NCI-H460 (cell line): Measurements from ENCODE around the gene AGAP3. TPM values are rescaled to one million over a fixed set of nuclear protein-coding genes. Genes with fewer than 3 reads are reported as not detected.
"Not testable (repeated sequence)": the region's sequence is repeated elsewhere in the genome, so short reads cannot be mapped to it uniquely, and the experiment has no call there.

Experiments
- DNase-seq: peaks from one replicate; pipeline ENCODE4 v3.0.0-alpha.2; 2016; ENCODE audit warnings: low read depth; ENCODE audit errors: extremely low read depth
- polyA plus RNA-seq: library from polyadenylated mRNA; depleted of rRNA; stranded (reverse); fragments of >200 nt; gene quantifications from 2 replicates; pipeline ENCODE4 v1.2.3, GENCODE V29; 2014; cell fraction: nucleus; rRNA removed
- total RNA-seq: library from RNA; depleted of rRNA; stranded (reverse); fragments of >200 nt; shearing (Covaris generic); gene quantifications from 2 replicates; pipeline ENCODE4 v1.2.3, GENCODE V29; 2014; rRNA removed

The AGAP3 gene
- 39.6 and 43.2 TPM in 2 replicates for total RNA-seq
- polyA plus RNA-seq = 90.8 and 96.6 TPM in 2 replicates

DNA sequence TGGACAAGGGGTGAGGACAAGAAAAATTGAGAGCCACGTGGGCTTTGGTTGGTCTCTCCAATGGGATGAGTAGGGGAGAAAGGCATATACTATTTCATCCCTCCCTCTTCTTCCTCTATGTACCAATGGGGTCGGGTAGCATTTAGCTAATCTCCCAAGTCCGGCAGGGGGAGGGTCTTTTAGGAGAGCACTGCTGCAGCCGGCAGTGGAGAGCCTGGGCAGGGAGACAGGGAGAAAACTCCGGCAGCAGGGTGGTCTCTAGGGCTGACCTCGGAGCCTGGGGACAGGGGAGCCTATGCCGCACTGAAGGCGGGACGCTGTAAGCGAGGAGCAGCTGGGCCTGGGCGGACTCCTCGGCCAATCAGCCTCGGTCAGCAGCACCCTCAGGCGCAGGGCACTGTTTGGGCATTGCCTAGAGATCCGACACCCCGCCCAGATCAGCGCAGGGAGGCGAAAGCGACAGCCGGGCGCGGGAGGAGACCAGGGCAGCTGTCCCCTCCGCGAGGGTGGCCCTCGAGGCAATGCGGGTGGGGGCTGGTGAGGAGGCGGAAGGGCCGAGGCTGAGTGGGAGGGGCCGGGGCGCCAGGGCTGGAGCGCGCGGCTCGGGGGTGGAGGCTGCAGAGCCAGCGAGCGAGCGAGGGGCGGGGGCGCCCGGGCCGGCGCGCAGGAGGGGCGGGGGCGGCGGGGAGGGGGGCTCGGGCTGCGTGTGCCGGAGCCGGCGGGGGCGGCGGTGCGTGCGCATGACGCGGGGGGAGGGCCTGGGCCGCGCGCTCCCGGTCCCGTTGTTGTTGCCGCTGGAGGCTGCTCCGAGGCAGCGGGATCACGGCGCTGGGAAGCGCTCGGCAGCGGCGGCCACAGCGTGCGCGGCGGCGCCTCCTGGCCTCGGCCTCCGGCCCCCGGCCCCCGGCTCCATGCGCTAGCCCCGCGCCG is at the start of gene AGAP3:
Gene AGAP3, plus strand, starts transcription at position 785 of the 930 bp plus-strand sequence. CDS start 267 bp downstream, outside the sequence.
- DNase-seq = peak; percentile 79

DNA sequence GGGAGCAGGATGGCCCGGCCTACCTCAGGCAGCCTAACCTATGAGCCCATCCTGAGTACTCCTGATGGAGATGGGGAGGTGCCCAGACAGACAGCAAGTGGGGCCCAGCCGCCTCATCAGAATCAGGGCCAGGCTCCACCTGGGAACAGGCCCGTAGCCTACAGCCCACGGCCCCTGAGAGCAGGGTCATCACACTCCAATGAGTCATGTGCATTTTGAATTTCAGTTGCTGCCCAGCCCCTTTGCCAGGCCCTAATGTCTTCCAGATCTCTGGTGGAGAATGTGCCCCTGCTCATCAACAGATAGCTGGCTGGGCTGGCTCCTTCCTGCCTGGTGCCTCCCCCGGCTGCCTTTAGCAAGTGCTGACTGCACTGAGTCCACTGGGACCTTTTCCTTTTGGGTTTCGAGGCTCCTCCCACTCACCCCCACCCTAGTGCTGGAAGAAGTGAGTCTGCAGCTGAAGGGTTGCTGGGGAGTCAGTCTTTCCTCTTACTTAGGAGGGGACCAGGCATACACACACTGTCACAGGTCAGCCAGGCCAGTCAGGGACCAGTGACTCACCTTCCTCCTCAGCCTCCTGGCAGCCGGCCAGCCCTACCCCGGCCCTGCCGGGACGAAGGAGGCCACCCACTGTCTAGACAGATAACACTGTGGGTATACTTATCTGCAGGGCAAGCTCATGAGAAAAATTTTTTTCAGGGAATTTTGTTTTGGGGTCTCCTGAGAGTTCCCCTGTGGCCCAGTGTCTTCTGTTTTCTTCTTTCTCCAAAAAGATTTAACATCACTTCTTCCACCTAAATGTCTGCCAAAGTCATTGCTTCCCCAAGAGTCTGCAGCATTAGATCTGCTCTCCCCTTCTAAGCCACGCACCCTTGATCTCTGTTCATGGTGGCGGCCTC is 47.1 kb upstream of the AGAP3 start:
- DNase-seq = peak; percentile 43

DNA sequence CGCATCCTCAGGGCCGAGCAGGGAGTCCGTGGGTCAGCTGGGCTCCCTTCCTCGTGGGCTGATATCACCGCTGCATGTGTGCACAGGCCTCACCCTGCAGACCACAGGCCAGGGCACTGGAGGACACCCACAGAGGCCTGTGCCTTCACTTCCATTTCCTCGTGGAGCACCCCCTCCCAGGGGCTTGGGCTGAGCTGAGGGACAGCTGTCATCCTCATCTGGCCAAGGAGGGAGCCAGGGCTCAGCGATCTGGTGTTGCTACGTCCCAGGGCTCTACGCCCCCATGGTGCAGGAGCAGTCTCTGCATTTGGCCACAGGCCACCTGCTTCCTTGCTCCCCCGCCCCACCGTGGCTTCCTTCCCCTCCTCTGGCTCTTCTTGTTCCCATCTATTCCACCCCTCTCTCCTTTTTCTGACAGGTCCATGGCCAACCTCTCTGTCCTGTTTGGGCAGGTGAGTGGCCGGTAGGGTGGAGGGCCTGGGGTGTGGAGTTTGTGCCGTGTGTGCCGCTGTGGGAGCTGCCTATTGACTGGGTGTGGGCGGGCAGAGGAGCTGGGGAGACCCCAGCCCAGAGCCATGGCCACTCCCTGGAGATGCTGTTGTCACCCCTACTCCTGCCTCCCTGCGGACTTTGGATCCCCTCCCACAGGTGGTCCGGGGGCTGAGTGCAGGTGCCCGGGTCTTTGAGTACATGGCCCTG is 46.3 kb upstream of the AGAP3 start:
- DNase-seq = no peak

DNA sequence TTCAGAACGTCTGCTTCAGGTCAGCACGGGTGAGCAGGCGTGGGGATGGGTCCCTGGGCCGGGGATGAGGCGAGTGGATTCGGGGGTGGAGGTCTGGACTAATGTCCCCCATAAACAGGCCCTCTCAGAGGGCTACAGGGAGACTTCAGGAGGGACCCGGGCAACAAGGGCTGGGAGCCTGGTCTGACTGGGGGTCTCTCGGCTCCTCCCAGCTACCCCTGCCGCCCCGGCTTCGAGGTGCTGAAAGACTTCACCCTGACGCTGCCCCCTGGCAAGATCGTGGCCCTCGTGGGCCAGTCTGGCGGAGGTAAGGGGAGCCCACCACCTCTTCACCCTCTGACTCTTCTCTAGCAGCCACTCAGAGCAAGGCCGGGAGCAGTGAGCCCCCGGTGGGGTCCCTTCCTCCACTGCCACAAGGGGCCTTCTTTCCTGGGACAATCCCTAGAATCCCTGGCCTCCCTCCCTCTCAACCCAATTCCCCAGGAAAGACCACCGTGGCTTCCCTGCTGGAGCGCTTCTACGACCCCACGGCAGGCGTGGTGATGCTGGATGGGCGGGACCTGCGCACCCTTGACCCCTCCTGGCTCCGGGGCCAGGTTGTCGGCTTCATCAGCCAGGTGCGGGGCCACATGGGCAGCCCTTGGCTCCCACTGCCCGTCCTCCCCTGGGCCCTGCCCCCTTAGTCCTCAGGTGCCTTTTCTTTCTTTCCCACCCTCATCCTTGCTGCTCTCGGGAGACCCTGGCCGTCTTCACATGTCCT is 45.5 kb upstream of the AGAP3 start:
- no peak for DNase-seq

DNA sequence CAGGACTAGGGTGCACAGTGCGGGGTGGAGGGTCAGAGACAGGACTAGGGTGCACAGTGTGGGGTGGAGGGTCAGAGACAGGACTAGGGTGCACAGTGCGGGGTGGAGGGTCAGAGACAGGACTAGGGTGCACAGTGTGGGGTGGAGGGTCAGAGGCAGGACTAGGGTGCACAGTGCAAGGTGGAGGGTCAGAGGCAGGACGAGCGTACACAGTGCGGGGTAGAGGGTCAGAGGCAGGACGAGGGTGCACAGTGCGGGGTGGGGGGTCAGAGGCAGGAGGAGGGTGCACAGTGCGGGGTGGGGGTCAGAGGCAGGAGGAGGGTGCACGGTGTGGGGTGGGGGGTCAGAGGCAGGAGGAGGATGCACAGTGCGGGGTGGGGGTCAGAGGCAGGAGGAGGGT is 42.8 kb upstream of the AGAP3 start:
- DNase-seq = not testable (repeated sequence)

DNA sequence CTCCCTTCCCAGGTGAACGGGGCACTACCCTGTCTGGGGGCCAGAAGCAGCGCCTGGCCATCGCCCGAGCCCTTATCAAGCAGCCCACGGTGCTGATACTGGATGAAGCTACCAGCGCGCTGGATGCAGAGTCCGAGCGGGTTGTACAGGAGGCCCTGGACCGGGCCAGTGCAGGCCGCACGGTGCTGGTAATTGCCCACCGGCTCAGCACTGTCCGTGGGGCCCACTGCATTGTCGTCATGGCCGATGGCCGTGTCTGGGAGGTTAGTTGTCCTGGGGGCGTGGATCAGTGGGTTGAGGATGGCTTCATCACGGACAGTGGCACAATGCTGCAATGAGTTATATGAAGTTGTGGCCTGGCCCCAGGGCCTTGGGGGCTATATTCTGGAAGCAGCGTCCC is 42.3 kb upstream of the AGAP3 start:
- no peak for DNase-seq

DNA sequence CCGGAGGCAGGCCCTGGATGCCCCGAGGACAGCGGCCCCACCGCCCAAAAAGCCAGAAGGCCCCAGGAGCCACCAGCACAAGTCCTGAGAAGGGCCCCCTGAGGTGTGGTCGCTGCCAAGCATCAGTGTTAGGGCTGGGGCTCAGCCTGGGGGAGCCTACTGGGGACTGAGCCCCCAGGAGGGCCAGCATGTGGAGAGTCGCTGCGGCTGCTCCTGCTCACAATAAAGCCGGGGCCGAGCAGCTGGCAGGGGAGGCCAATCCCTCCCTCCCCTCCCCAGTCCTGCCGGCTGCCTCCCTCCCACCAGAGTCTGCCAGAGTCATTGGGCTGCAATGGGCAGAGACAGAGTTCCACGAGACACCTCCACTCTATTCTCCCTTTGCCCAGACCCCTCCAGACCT is 41.0 kb upstream of the AGAP3 start:
- DNase-seq = no peak

DNA sequence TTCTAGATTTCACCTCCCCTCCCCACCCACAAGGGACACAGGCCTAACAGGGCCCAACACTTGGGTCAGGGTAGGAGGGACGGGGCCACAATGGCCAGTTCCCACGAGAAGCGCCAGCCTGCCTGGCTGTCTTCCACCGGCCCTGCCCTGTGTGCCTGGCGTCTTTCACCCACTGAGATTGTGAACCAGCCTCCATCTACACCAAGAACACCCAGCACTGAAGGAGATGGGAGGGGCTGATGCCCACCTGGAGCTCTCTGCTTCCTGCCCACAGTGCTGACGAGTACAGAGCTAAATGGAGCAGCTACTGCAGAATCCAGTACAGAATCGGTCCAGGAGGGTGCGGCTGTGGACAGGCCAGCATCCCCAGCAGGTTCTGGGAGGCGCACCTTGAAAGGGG is 40.3 kb upstream of the AGAP3 start:
- DNase-seq = no peak

DNA sequence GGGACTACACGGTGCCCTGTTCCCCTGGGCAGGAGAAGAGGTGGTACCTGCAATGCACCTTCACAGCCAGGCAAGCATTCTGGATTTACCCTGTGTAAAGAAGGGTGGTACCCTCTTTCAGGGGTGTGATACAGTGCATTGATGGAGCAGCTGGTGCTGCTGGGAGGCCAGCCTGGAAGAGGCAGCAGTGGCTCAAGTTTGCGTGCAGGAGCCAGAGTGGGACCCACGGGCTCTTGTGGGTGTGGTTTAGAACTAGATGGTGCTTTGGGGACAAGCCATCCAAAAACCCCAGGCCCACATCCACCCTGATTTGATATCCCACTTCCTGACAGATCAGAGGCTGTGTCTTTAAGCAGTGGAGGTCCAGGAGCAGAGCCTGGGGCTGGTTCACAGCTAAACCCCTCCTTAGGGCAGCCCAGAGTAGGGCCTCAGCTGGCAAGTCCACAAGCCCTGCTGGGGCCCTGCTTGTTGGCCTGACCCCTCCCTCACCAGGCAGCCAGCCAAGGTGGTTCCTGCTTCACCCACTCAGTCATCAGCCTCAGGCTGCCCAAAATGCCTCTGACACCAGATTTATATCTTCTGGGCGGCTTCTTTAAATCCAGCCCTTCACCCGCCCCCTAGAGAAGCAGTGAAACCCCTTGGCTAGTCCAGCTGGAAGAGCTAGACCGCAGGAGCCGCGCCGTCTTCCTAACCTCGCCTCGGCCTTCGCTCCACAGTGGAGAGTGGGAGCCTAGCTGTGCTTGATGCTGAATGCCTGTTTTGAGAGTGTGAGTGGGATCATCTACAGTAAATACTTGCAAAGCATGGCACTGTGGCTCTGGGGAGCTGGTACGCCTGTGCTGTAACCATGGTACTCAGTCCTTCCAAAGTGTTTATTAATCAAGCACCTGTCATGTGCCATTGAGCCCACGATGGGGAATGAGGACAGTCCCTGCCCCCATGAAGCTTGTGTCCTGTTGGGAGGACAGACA is 39.4 kb upstream of the AGAP3 start:
- DNase-seq = no peak

DNA sequence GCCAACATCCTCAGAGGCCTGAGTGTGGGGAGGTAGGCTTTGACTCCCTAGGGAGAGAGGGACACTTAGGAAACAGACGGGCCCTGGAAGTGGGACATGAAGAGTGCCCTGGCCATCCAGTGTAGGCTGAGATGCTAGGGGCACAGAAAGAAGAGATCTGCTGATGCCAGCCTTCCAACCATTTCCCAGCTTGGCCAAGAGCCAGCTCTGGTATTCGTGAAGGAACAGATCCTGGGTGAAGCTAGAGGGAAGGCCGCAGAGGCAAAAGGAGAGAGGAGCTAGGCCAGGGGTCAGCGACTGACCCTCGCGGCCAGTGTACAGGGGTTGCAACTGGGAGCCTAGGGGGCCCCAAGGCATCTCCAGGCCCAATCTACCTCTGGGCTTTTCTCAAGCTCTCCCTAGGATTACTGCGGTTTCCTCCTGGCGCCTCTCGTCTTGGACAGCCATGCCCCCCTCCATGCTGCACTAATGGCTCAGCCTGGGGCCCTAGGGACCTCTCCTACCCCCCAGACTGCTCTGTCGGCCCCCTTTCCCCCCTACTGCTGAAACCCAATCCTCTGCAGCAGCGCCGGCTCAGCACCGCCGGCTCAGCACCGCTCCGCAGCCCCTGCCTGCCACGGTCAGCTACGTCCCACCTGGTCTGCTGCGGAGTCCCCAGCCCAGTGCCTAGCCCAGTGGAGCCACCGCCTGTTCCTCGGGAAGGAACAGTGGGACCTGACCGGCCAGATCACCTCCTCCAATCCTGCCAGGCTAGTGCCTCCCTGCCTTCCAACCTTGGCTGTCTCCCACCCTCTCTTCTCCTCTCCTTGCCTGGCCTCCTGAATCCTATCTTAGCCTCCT is 38.1 kb upstream of the AGAP3 start, which contains the start of gene ASIC3:
Gene ASIC3, plus strand, starts transcription at position 556 of the 840 bp plus-strand sequence. CDS start 355 bp downstream, outside the sequence.
- no peak for DNase-seq

DNA sequence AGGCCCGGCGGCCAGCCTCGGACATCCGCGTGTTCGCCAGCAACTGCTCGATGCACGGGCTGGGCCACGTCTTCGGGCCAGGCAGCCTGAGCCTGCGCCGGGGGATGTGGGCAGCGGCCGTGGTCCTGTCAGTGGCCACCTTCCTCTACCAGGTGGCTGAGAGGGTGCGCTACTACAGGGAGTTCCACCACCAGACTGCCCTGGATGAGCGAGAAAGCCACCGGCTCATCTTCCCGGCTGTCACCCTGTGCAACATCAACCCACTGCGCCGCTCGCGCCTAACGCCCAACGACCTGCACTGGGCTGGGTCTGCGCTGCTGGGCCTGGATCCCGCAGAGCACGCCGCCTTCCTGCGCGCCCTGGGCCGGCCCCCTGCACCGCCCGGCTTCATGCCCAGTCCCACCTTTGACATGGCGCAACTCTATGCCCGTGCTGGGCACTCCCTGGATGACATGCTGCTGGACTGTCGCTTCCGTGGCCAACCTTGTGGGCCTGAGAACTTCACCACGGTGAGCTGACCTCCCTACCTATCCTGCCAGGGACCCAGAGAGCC is 37.3 kb upstream of the AGAP3 start:
- no peak for DNase-seq

DNA sequence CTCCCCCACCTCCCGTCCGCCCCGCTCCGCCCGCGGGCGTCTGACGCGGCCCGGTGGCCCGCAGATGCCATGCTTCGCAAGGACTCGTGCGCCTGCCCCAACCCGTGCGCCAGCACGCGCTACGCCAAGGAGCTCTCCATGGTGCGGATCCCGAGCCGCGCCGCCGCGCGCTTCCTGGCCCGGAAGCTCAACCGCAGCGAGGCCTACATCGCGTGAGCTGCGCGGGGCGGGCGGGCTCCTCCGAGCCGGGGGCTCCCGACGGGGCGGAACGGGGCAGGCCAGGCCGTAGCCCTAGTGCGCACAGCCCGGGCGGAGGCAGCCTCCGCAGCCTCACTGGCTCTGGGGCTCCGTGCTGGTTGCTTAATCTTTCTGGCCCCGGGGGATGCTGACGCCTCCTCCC is 35.2 kb upstream of the AGAP3 start:
- DNase-seq = peak; percentile 38

DNA sequence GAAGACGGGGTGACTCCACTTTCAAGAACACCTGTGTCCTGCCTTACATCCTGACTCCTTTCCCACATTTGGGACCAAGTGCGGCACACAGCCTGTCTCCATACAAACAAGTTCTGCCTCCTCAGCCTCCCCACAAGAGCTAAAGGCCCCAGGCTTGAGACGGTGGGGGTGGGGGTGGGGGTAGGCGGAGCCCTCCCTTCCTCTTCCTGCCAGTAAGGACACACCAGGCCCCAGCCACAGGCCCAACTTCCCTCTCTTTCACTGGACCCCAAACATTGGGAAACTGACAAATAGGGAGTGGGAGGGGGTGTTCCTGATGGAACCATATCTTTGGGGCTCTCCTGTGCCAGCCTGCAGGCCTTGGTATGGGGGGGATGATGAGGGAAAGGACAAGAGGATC is 33.2 kb upstream of the AGAP3 start:
- DNase-seq = no peak

DNA sequence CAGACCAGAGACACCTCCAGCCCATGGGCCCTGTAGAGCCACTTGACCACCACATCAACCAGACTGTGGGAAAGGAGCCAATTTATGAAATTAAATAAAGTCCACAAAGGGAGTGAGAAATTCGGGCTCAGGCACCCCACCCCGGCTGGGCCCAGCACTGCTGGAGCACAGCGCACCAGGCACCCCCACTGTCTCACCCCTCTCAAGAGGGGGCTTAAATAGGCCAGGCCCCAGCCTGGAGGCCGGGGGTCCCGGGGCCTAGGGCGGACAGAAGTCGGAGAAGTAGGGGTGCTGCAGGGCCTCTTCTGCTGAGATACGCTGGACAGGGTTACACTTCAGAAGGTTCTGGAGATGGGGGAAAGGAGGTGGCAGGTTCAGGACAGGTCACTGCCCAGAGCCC is 32.5 kb upstream of the AGAP3 start:
- DNase-seq = no peak

DNA sequence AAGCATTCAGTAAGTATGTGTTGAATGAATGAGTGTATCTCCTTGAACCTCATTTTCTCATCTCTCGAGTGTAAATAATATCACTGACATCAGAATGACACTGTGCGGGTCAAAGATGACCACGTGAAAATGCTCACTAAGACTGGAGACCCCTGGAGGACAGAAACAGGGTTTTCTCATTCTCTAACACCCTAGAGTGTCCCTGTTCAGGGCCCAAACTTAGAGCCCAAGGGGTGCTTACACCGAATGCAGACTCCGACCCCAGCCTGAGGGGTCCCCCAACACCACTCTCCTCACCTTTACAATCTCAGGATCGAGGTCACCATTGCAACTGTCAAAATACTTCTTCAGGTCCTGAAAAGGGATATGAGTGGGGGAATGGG is 30.0 kb upstream of the AGAP3 start:
- DNase-seq = no peak

DNA sequence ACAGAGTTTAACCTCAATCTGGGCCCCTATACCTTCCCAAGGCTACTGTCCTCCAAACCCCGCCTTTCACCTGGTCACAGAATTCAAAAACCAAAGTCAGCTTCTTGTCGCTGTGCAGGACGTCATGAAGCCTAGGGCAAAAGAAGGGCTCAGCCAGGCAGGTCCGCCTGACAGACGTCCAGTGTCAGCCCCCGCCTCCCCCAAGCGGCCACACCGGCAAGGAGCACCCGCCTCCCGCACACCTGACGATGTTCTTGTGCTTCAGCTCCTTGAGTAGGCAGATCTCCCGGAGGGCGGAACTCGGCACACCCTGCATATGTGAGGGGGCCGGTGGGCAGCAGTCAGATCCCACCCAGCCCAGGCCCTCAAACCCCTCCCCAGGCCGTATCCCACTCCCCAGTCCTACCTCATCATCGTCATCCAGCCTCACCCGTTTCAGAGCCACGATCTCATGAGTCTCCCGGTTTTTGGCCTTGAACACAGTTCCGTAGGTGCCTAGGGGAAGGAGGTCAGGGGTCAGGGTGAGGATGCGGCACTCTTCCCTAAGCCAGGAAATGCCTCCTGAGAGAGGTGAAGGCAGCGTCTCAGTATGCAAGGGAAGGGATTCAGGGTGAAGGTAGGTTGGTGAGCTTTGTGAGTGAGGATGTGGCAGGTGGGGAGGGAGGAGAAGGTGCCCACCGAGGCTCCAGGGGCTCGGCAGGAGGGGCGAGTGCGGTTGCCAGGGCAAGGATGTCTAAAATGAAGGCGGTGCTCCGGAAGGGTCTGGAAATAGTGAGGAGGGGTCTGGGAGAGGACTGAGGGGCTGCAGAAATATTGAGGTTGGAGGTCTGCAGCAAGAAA is 29.4 kb upstream of the AGAP3 start:
- DNase-seq = no peak
